ENCODE results near the gene PARP3. TPM values are rescaled to one million over a fixed set of nuclear protein-coding genes. Genes with fewer than 3 reads are reported as not detected.
A peak's percentile ranks its signal among the peaks of the same experiment; 100 is the strongest.

The PARP3 gene
- total RNA-seq, 1 donor from 2014 or later: 24.6 TPM

GRCh38 chr3:51937611-51938450 is 4.3 kb upstream of the PARP3 start:
- H3K27me3 ChIP-seq (ENCODE audit: low read depth): no peaks in the 10 kb centered on the region
- DNase-seq (no peak), ATAC-seq (no peak)
- H3K4me3 ChIP-seq: no peak overlapping the region
- H3K36me3 ChIP-seq: peaks cover 62% of the 10 kb centered on the region
- no peak overlapping the region for H3K27ac ChIP-seq
- peaks cover 23% of the 10 kb centered on the region for H3K4me1 ChIP-seq
- TF ChIP-seq, protein P1, sequence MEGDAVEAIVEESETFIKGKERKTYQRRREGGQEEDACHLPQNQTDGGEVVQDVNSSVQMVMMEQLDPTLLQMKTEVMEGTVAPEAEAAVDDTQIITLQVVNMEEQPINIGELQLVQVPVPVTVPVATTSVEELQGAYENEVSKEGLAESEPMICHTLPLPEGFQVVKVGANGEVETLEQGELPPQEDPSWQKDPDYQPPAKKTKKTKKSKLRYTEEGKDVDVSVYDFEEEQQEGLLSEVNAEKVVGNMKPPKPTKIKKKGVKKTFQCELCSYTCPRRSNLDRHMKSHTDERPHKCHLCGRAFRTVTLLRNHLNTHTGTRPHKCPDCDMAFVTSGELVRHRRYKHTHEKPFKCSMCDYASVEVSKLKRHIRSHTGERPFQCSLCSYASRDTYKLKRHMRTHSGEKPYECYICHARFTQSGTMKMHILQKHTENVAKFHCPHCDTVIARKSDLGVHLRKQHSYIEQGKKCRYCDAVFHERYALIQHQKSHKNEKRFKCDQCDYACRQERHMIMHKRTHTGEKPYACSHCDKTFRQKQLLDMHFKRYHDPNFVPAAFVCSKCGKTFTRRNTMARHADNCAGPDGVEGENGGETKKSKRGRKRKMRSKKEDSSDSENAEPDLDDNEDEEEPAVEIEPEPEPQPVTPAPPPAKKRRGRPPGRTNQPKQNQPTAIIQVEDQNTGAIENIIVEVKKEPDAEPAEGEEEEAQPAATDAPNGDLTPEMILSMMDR (IDR thresholded peaks at IDR 0.05): no peak
- intact Hi-C loops (cut with DNase I): no loop called here
- H3K9me3 ChIP-seq: no peaks in the 10 kb centered on the region

- Histone ChIP-seq H3K9me3 (no peaks in the 10 kb centered on the region), H3K4me3 (no peak overlapping the region), H3K27ac (no peak overlapping the region), H3K36me3 (peaks cover 51% of the 10 kb centered on the region), H3K4me1 (peaks cover 29% of the 10 kb centered on the region), H3K27me3 (ENCODE audit: low read depth) (no peaks in the 10 kb centered on the region)
- TF ChIP-seq, protein P1 (IDR thresholded peaks at IDR 0.05): no peak
- intact Hi-C loops (cut with DNase I): no loop called here
- DNase-seq (no peak), ATAC-seq (no peak)
These were observed 3.3 kb upstream of the PARP3 start for GRCh38 chr3:51938780-51939425.

DNA sequence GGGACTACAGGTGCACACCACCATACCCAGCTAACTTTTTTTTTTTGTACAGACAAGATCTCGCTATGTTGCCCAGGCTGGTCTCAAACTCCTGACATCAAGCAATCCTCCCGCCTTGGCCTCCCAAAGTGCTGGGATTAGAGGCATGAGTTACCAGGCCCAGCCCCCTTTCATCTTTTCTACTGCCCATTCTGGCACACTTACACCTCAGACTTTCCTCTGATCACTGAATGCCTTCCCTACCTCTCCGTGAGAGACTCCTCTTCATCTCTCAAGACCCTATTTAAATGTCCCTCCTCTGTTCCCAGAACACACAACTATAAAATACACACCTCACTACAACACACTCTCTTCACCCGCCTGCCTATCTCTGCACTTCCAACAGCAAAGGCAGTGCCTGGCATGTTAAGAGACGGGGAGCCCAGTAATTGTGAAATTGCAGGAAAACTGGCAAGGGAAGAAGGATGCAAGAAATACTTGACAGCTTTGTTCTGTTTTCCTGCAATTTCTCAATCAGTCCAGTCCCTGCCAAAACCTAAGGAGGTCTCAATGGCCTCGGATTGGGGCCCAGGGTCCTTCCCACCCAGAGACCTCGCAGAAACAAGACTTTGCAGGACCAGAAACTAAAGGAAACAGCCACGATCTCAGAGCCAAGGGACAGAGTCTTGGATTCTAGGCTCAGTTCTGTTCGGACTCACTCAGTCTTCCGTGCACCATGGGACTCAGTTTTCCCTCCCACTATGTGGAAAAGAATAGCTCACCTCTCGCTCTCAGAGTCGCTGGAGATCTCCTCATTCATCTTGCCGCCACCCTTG is 1.3 kb upstream of the PARP3 start:
- Histone ChIP-seq H3K27me3 (ENCODE audit: low read depth) (no peaks in the 10 kb centered on the region), H3K36me3 (peaks cover 37% of the 10 kb centered on the region), H3K4me1 (peaks cover 29% of the 10 kb centered on the region), H3K4me3 (peak overlapping the region; percentile 91), H3K9me3 (no peaks in the 10 kb centered on the region), H3K27ac (peak overlapping the region; percentile 80)
- intact Hi-C loops (cut with DNase I): no loop called here
- no peak for ATAC-seq
- TF ChIP-seq, protein P1 (IDR thresholded peaks at IDR 0.05): no peak
- DNase-seq: no peak

DNA sequence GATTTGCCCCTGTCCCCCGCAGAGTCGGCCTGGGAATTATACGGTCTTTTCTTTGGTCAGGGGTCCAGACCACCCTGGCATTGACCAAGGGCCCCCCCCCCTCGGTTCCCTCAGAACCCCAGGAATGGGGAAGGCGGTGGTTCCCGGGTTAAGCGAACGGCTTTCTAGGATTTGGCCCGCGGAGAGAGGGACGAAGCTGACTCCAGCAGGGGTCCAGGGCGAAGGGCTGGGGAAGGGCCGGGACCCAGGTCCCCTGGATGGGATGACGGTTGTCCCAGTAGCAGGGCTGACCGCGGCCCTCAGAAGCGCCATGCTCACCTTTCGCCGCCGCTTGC is 733 bp upstream of the PARP3 start:
- Histone ChIP-seq H3K4me1 (peaks cover 29% of the 10 kb centered on the region), H3K4me3 (peak overlapping the region; percentile 91), H3K9me3 (no peaks in the 10 kb centered on the region), H3K27ac (peak overlapping the region; percentile 80), H3K27me3 (ENCODE audit: low read depth) (no peaks in the 10 kb centered on the region), H3K36me3 (peaks cover 35% of the 10 kb centered on the region)
- no peak for DNase-seq
- no peak for ATAC-seq
- TF ChIP-seq, protein P1 (IDR thresholded peaks at IDR 0.05): no peak
- intact Hi-C loops (cut with DNase I): no loop called here

GRCh38 chr3:51942603-51943450 is 664 bp downstream of the PARP3 start:
- ATAC-seq (peak; percentile 73 to 79), DNase-seq (peak; percentile 73)
- no peaks in the 10 kb centered on the region for H3K27me3 ChIP-seq (ENCODE audit: low read depth)
- intact Hi-C loops (cut with DNase I): no loop called here
- TF ChIP-seq, protein P1 (IDR thresholded peaks at IDR 0.05): no peak
- H3K4me1 ChIP-seq: peaks cover 29% of the 10 kb centered on the region
- peak overlapping the region; percentile 98 for H3K27ac ChIP-seq
- H3K9me3 ChIP-seq: no peaks in the 10 kb centered on the region
- peaks cover 22% of the 10 kb centered on the region for H3K36me3 ChIP-seq
- H3K4me3 ChIP-seq: peak overlapping the region; percentile 91
